HG03159 (cell line): ENCODE data around the gene LRCOL1.
A peak's percentile ranks its signal among the peaks of the same experiment; 100 is the strongest.

ENCODE experiments used
- ATAC-seq: cut with Tn5 transposase; IDR thresholded peaks from one replicate; pipeline ENCODE4 v1.9.1; 2021; ENCODE audit warnings: mild to moderate bottlenecking, moderate library complexity; ENCODE audit not compliant: unreplicated experiment

Gene LRCOL1

GRCh38 chr12:132620113-132620898, 9.9 kb upstream of the LRCOL1 start:
- ATAC-seq: no peak

- no peak for ATAC-seq
Observed at GRCh38 chr12:132619386-132620112, 9.2 kb upstream of the LRCOL1 start.

GRCh38 chr12:132619071-132619385, 8.6 kb upstream of the LRCOL1 start:
- no peak for ATAC-seq

GRCh38 chr12:132618683-132619043, 8.3 kb upstream of the LRCOL1 start, which contains the start of gene P2RX2:
Gene P2RX2 (plus strand): TSS chr12:132618776. CDS start chr12:132618817, 41 bp downstream.
- ATAC-seq: no peak

GRCh38 chr12:132617822-132618682, 7.7 kb upstream of the LRCOL1 start:
- ATAC-seq: no peak

GRCh38 chr12:132617135-132617701, 6.8 kb upstream of the LRCOL1 start:
- ATAC-seq: no peak

GRCh38 chr12:132615579-132616038, 5.2 kb upstream of the LRCOL1 start:
- ATAC-seq: no peak

- peak; percentile 57 for ATAC-seq
Observed at GRCh38 chr12:132614861-132615578, 4.6 kb upstream of the LRCOL1 start.

- no peak for ATAC-seq
Observed at GRCh38 chr12:132614029-132614428, 3.6 kb upstream of the LRCOL1 start.

- no peak for ATAC-seq
Observed at GRCh38 chr12:132611620-132612019, 1.2 kb upstream of the LRCOL1 start.

GRCh38 chr12:132610866-132611602, 652 bp upstream of the LRCOL1 start:
- no peak for ATAC-seq

GRCh38 chr12:132608231-132609171, 1.9 kb downstream of the LRCOL1 start:
- ATAC-seq: no peak

GRCh38 chr12:132606927-132607326, 3.5 kb downstream of the LRCOL1 start:
- ATAC-seq: no peak

- no peak for ATAC-seq
Observed at GRCh38 chr12:132606466-132606865, 3.9 kb downstream of the LRCOL1 start.

GRCh38 chr12:132605892-132606291, 4.5 kb downstream of the LRCOL1 start:
- no peak for ATAC-seq

GRCh38 chr12:132604668-132605441, 5.5 kb downstream of the LRCOL1 start:
- ATAC-seq: no peak

- no peak for ATAC-seq
Observed at GRCh38 chr12:132604151-132604618, 6.2 kb downstream of the LRCOL1 start.
